Transverse colon (tissue), 4 donors: ENCODE data around the gene TNFRSF6B. TPM values are rescaled to one million over a fixed set of nuclear protein-coding genes. Genes with fewer than 3 reads are reported as not detected.

ENCODE experiments used
- DNase-seq: peaks from one replicate; pipeline ENCODE4 v3.0.0-alpha.2; 2019
- H3K27ac ChIP-seq, 4 donors: fragments of 200-600 bp; sonication (generic); 2 replicates each; pipeline ENCODE4 v1.5.1; 2016 to 2018; ENCODE audit warnings: inconsistent platforms in 4 of 4
- H3K27me3 ChIP-seq: fragments of 200-600 bp; sonication (generic); 2 replicates; pipeline ENCODE4 v1.5.1; 2017; ENCODE audit warnings: inconsistent platforms
- H3K36me3 ChIP-seq, 4 donors: fragments of 200-600 bp; sonication (generic); 2 replicates each; pipeline ENCODE4 v1.5.1; 2017 to 2019; ENCODE audit warnings: inconsistent platforms in 4 of 4
- H3K4me1 ChIP-seq, 4 donors: fragments of 200-600 bp; sonication (generic); 2 replicates each; pipeline ENCODE4 v1.5.1; 2017 to 2020; ENCODE audit warnings: inconsistent platforms in 4 of 4
- H3K4me3 ChIP-seq, 4 donors: fragments of 200-600 bp; sonication (generic); 1 replicate in 1 of 4; 2 replicates in 3 of 4; pipeline versions ENCODE4 v1.5.1 to v1.6.1; 2017 to 2019; ENCODE audit warnings: inconsistent platforms in 4 of 4
- H3K9me3 ChIP-seq, 2 donors: fragments of 200-600 bp; sonication (generic); 2 replicates each; pipeline ENCODE4 v1.5.1; 2017 to 2019; ENCODE audit warnings: inconsistent platforms in 2 of 2
- CTCF ChIP-seq, 5 experiments: fragments of 200-600 bp in 3 of 5; fragments of 450-650 bp in 2 of 5; sonication (generic) in 3 of 5; IDR thresholded peaks; 1 replicate in 2 of 5; 2 replicates in 3 of 5; pipeline ENCODE4 v1.5.1; 2016 to 2017; ENCODE audit warnings: antibody characterized with exemption in 5 of 5, inconsistent platforms in 3 of 5, mild to moderate bottlenecking in 2 of 5, moderate library complexity in 1 of 5
- EP300 ChIP-seq: sonication (generic); formaldehyde crosslinking; IDR thresholded peaks from one replicate; pipeline ENCODE4 v1.6.1; 2017; ENCODE audit warnings: antibody characterized with exemption, low read depth
- POLR2A ChIP-seq: fragments of 450-650 bp; IDR thresholded peaks from one replicate; pipeline ENCODE4 v1.6.1; 2016; ENCODE audit warnings: antibody characterized with exemption, mild to moderate bottlenecking, moderate library complexity
- POLR2AphosphoS5 ChIP-seq, 3 donors: sonication (generic); formaldehyde crosslinking; IDR thresholded peaks; one replicate each; pipeline ENCODE4 v1.6.1; 2016; ENCODE audit warnings: antibody characterized with exemption in 3 of 3
- WGBS, 2 donors: methylation state at CpG; one replicate each; pipeline ENCODE4 v1.1.5; 2018; ENCODE audit warnings: low coverage in 1 of 2; 5-methylcytosine and 5-hydroxymethylcytosine counted together
- in situ Hi-C, 4 donors: fragments of 200-750 bp; cut with MboI; loops; one replicate each; pipeline versions ENCODE4 v1.15.0 to v1.15.1; 2017; ENCODE audit warnings: low sequenced_read_pairs in 3 of 4, low pct_ligation_motif_present in 1 of 4, low pct_unique_long_range_greater_than_20kb in 1 of 4
- intact Hi-C: fragments of 100-400 bp; cut with DNase I; formaldehyde crosslinking; loops from one replicate; pipeline ENCODE4 v1.15.1; 2023; ENCODE audit warnings: low total_unique reads
- total RNA-seq, 4 donors: library from RNA; depleted of rRNA; stranded (reverse); fragments of >200 nt; gene quantifications; one replicate each; pipeline ENCODE4 v1.1.0, GENCODE V29; 2016

The TNFRSF6B gene
- total RNA-seq, 4 donors from 2014 or later: 4.2 to 34.4 (median 13.6) TPM

GRCh38 chr20:63693083-63693732 is 3.2 kb upstream of the TNFRSF6B start:
- in situ Hi-C loops (no loop called here), intact Hi-C loops (no loop called here)
- DNase-seq: no peak
- Histone ChIP-seq H3K9me3 (no peaks in the 10 kb centered on the region), H3K4me1 (peaks cover 23 to 62% (median 53%) of the 10 kb centered on the region in 4 donors), H3K27me3 (no peaks in the 10 kb centered on the region), H3K4me3 (no peak overlapping the region), H3K27ac (peak overlapping the region in 1 of 4 donors; percentile 24), H3K36me3 (no peaks in the 10 kb centered on the region)
- TF ChIP-seq POLR2A (no peak), CTCF (IDR thresholded peaks at IDR 0.05) (no peak), POLR2AphosphoS5 (IDR thresholded peaks at IDR 0.05) (no peak), EP300 (no peak)
- 91% methylated on average over 10 of the region's 10 CpGs; no CpG with 5 or more reads in 1 of the 2 donors for WGBS, 2 donors

- Histone ChIP-seq H3K27me3 (no peaks in the 10 kb centered on the region), H3K4me3 (no peak overlapping the region), H3K9me3 (no peaks in the 10 kb centered on the region), H3K27ac (no peak overlapping the region), H3K4me1 (peaks cover 27 to 70% (median 56%) of the 10 kb centered on the region in 4 donors), H3K36me3 (no peaks in the 10 kb centered on the region)
- no peak for DNase-seq
- in situ Hi-C loops (no loop called here), intact Hi-C loops (no loop called here)
- TF ChIP-seq EP300 (no peak), POLR2A (no peak), POLR2AphosphoS5 (IDR thresholded peaks at IDR 0.05) (no peak), CTCF (IDR thresholded peaks at IDR 0.05) (no peak)
- 91 to 94% methylated on average over 4 to 21 of the region's 21 CpGs for WGBS, 2 donors
Observed at GRCh38 chr20:63693733-63694583, 2.5 kb upstream of the TNFRSF6B start.

- DNase-seq: no peak
- Histone ChIP-seq H3K9me3 (no peaks in the 10 kb centered on the region), H3K36me3 (no peaks in the 10 kb centered on the region), H3K4me3 (no peak overlapping the region), H3K27ac (no peak overlapping the region), H3K4me1 (peaks cover 27 to 63% (median 56%) of the 10 kb centered on the region in 4 donors), H3K27me3 (no peaks in the 10 kb centered on the region)
- 80 to 97% methylated on average over 1 to 35 of the region's 37 CpGs for WGBS, 2 donors
- intact Hi-C loops (no loop called here), in situ Hi-C loops (no loop called here)
- no peak for TF ChIP-seq POLR2AphosphoS5 (IDR thresholded peaks at IDR 0.05)
- no peak for TF ChIP-seq POLR2A
- TF ChIP-seq EP300: no peak
- no peak for TF ChIP-seq CTCF (IDR thresholded peaks at IDR 0.05)
Observed at GRCh38 chr20:63694584-63695423, 1.6 kb upstream of the TNFRSF6B start.
